Stimulated activated CD8-positive, alpha-beta memory T cell treated with anti-CD3 and anti-CD28 coated beads, Interleukin-2, amount 100 ng/mL, for 1 hour (primary cell): Measurements from ENCODE around the gene NOTCH3.

Source experiments
- DNase-seq, 2 donors: peaks; one replicate each; pipeline ENCODE4 v3.0.0-alpha.2; 2020; ENCODE audit warnings: low read depth in 2 of 2

NOTCH3 gene

GRCh38 chr19:15123031-15123890 is 77.5 kb downstream of the NOTCH3 start:
- DNase-seq = no peak

- DNase-seq = no peak
Measured at GRCh38 chr19:15122331-15123030, 78.3 kb downstream of the NOTCH3 start.

GRCh38 chr19:15120135-15121026 is 80.4 kb downstream of the NOTCH3 start:
- DNase-seq = no peak

DNA sequence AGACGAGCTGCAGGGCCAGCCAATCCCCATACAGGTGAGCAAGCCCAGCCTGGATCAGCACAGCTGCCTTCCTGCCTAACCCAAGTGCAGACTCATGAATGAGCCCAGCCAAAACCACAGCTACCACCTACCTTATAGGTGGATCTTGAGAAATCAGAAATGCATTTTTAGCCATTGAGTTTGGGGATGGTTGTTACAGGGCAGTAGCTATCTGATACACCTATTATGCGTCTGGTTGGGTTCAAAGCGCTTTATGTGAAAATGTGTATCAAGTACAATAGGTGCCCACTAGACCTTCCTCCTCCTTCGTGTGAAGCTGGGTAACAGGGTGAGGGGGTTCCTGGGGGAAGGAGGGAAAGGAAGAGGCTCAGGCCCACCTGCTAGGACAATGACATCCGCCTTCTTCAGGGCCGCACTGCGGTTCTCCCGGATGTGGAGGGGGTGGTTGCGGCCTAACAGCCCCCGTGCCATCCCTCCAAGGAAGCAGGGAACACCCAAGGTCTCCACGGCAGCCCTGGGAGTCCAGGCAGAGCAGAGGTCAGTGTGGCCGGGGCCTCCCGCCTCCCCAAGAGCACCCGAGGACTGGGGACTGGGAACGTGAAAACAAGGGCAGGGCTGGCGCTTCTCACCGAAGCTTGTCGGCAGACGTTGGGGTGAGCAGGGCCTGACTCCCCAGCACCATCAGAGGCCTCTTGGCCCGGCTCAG is 81.9 kb downstream of the NOTCH3 start:
- DNase-seq = no peak

- no peak for DNase-seq
Measured at GRCh38 chr19:15118248-15118647, 82.5 kb downstream of the NOTCH3 start.

- DNase-seq = no peak
Measured at GRCh38 chr19:15116856-15117255, 83.9 kb downstream of the NOTCH3 start.

- DNase-seq = no peak
Measured at GRCh38 chr19:15115762-15116615, 84.8 kb downstream of the NOTCH3 start.

DNA sequence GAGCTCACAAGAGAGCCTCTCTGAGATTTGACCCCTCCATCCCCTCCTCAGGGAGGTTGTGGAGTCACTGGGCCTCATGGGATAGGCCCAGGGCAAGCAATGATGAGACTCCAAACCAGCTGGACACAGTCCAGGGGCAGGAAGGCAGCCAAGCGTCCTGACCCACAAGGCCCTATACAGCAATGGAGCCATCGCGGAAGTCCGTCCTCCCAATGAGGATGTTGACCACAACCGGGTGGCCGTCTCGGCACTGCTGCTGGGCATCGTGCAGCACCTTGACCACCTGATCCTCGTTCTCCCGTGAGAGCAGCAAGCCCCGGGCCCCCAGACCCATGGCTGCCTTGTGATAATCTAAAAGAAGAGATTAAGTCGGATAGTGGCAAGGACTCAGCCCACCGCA is 85.7 kb downstream of the NOTCH3 start:
- no peak for DNase-seq

- no peak for DNase-seq
Measured at GRCh38 chr19:15114153-15114540, 86.6 kb downstream of the NOTCH3 start.

- DNase-seq = no peak
Measured at GRCh38 chr19:15113245-15114152, 87.3 kb downstream of the NOTCH3 start.

- DNase-seq = no peak
Measured at GRCh38 chr19:15112385-15112784, 88.4 kb downstream of the NOTCH3 start.

DNA sequence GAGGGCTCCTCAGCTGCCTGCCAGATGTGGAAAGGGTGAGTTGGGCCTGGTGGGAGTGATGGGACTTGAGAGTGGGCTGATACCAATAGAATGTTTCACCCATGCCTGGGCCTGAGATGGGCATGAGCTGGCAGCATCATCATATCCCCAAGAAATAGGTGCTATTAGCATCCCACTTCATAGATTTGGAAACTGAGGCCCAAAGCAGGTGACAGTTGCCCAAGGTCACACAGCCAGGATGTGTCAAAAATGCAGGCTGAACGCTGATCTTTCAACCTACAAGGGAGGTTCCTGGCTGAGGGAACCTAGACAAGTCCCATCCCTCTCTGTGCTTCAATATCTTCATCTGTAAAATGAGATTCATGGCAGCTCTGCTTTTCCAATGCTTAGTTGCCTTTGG is 89.0 kb downstream of the NOTCH3 start:
- DNase-seq = no peak

DNA sequence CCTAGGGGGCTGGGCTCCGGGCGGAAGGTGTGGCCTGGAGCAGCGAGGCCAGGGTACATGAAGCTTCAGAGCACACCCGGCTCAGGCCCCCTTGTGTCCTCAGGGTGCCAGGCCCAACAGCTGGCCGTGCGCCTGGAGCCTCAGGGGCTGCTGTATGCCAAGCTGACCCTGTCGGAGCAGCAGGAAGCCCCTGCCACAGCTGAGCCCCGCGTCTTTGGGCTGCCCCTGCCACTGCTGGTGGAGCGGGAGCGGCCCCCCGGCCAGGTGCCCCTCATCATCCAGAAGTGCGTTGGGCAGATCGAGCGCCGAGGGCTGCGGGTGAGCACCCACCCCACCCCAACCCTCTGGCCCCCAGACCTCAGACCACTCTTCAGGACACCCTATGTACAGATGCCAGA is 90.4 kb downstream of the NOTCH3 start:
- no peak for DNase-seq

- no peak for DNase-seq
Measured at GRCh38 chr19:15109768-15110417, 90.9 kb downstream of the NOTCH3 start.
